T-cell (primary cell): ENCODE results near the gene DRICH1. TPM values are rescaled to one million over a fixed set of nuclear protein-coding genes. Genes with fewer than 3 reads are reported as not detected.
"Not testable (repeated sequence)": the region's sequence is repeated elsewhere in the genome, so short reads cannot be mapped to it uniquely, and the experiment has no call there.

Source experiments
- ATAC-seq, 4 experiments: fragments of 200-7000 bp in 3 of 4; fragments of 150-1000 bp in 1 of 4; cut with Tn5 transposase; replicated peaks in 1 of 4; 1 replicate in 3 of 4; 2 replicates in 1 of 4; pipeline ENCODE4 v1.10.0; 2021; ENCODE audit warnings: moderate library complexity in 3 of 4, mild to moderate bottlenecking in 2 of 4, moderate number of reproducible peaks in 1 of 4
- CTCF ChIA-PET, 2 donors: fragments of 300-600 bp; sonication (Branson Sonifier 250); formaldehyde crosslinking; loops; one replicate each; lab custom pipeline; 2022; ENCODE audit warnings: antibody characterized with exemption in 2 of 2; lab: Charles Lee
- POLR2A ChIA-PET, 2 donors: fragments of 300-600 bp; sonication (Branson Sonifier 250); formaldehyde crosslinking; loops; one replicate each; lab custom pipeline; 2022; ENCODE audit warnings: antibody characterized with exemption in 2 of 2; lab: Charles Lee
- DNase-seq, 35 experiments: peaks; one replicate each; pipeline versions ENCODE4 v3.0.0 to v3.0.0-alpha.2; 2013 to 2023
- H3K27ac ChIP-seq: one replicate; pipeline ENCODE4 v1.5.1; 2013; ENCODE audit warnings: low read length
- H3K27me3 ChIP-seq, 2 experiments: replicated peaks in 1 of 2; 1 replicate in 1 of 2; 2 replicates in 1 of 2; pipeline versions ENCODE4 v1.6.1 to v1.7.0; 2013; ENCODE audit warnings: low read length in 1 of 2, mixed read lengths in 1 of 2; ENCODE audit not compliant: control insufficient read depth in 2 of 2, insufficient read depth in 2 of 2; ENCODE audit errors: extremely low read depth in 1 of 2
- H3K36me3 ChIP-seq, 2 donors: 1 replicate in 1 of 2; 2 replicates in 1 of 2; pipeline versions ENCODE4 v1.6.1 to v1.7.0; 2013; ENCODE audit warnings: low read length in 1 of 2; ENCODE audit not compliant: control insufficient read depth in 2 of 2, insufficient read depth in 1 of 2; ENCODE audit errors: extremely low read depth in 1 of 2
- H3K4me1 ChIP-seq, 2 experiments: 1 replicate in 1 of 2; 2 replicates in 1 of 2; pipeline versions ENCODE4 v1.6.1 to v1.7.0; 2013; ENCODE audit warnings: low read length in 2 of 2, mixed read lengths in 1 of 2; ENCODE audit not compliant: insufficient read depth in 2 of 2, control insufficient read depth in 1 of 2; ENCODE audit errors: extremely low read depth in 1 of 2
- H3K4me3 ChIP-seq, 2 donors: 1 replicate in 1 of 2; 2 replicates in 1 of 2; pipeline versions ENCODE4 v1.5.1 to v1.7.0; 2013; ENCODE audit warnings: mild to moderate bottlenecking in 2 of 2, low read length in 1 of 2, moderate library complexity in 1 of 2; ENCODE audit not compliant: control insufficient read depth in 1 of 2; ENCODE audit errors: extremely low read depth in 1 of 2
- H3K9me3 ChIP-seq: 2 replicates; pipeline ENCODE4 v1.7.0; 2013
- H3K27ac Mint-ChIP-seq, 2 donors: one replicate each; pipeline ENCODE4 v1.8.0; 2020 to 2021; ENCODE audit warnings: mild to moderate bottlenecking in 2 of 2, mixed read lengths in 2 of 2
- H3K27me3 Mint-ChIP-seq, 2 donors: one replicate each; pipeline ENCODE4 v1.8.0; 2021 to 2022; ENCODE audit warnings: mixed read lengths in 2 of 2
- H3K36me3 Mint-ChIP-seq: one replicate; pipeline ENCODE4 v1.8.0; 2021; ENCODE audit warnings: mixed read lengths
- H3K4me1 Mint-ChIP-seq, 3 donors: one replicate each; pipeline ENCODE4 v1.8.0; 2020 to 2022; ENCODE audit warnings: mixed read lengths in 3 of 3, mild to moderate bottlenecking in 1 of 3
- H3K4me3 Mint-ChIP-seq, 3 donors: one replicate each; pipeline ENCODE4 v1.8.0; 2020 to 2022; ENCODE audit warnings: mild to moderate bottlenecking in 3 of 3, mixed read lengths in 3 of 3, moderate library complexity in 3 of 3
- H3K9me3 Mint-ChIP-seq, 3 donors: one replicate each; pipeline ENCODE4 v1.8.0; 2020 to 2022; ENCODE audit warnings: mixed read lengths in 3 of 3
- WGBS: methylation state at CpG from one replicate; pipeline ENCODE4 v1.1.5; 2013; ENCODE audit warnings: missing lambda C conversion rate; ENCODE audit not compliant: insufficient coverage; 5-methylcytosine and 5-hydroxymethylcytosine counted together
- total RNA-seq, 35 experiments: library from RNA in 6 of 35; stranded (reverse) in 6 of 35; fragments of 120-200 nt in 1 of 35; gene quantifications; one replicate each; pipeline versions ENCODE4 v1.2.1 to v1.2.4 and lab custom pipeline; 2013 to 2026

DRICH1 gene, protein sequence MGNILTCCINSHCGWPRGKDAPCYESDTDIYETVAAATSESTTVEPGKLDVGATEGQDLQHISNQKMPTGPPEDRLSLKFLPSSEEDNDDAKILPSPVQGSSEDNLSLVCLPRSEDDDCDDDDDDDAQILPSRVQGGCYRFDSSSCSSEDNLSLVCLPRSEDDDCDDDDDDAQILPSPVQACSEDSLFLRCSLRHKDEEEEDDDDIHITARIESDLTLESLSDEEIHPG
- 1 to 10 TPM in 3 of 5 donors, under 1 TPM in 2; 0.26 to 2.7 (median 1.2) TPM for total RNA-seq
- 1.0 TPM for total RNA-seq (2013)
- total RNA-seq (lab: John Stamatoyannopoulos, UW): 0.08 to 3.3 (median 0.81) reads per million in 29 experiments

DNA sequence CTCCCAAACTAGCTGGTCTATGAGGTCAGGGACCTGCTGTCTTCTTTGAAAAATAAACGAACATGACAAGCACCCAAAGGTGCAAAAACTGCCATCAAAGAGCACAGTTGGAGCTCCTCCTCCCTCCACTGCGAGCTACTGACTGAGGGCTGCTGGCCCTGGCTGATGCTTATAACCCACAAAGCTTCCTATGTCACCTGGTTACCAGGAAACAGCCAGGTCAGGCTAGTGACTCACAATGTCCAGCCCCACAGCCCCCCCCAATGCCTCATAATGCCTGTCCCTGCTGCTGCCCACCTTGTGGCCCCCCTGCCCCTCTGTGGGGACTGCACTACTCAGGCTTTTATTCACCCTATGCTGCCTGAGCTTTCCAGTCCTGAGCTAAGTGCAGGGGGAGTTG lies at the start of gene DRICH1:
Gene DRICH1, minus strand, starts transcription at position 144 of the 400 bp plus-strand sequence. CDS start 298 bp downstream, outside the sequence.
- Histone ChIP-seq H3K27me3 (no peaks in the 10 kb centered on the region), H3K9me3 (no peaks in the 10 kb centered on the region), H3K27ac (no peak within 1 kb of the TSS), H3K4me1 (no peaks in the 10 kb centered on the region), H3K36me3 (no peaks in the 10 kb centered on the region), H3K4me3 (no peak within 1 kb of the TSS)
- DNase-seq (no peak), ATAC-seq (peak in 2 of 4 experiments; percentile 33 to 35)
- Mint-ChIP-seq H3K36me3 (no peaks in the 10 kb centered on the region), H3K4me1 (peaks cover 0 to 5% (median 2%) of the 10 kb centered on the region in 3 donors), H3K4me3 (no peak within 1 kb of the TSS), H3K9me3 (no peaks in the 10 kb centered on the region), H3K27ac (no peak within 1 kb of the TSS), H3K27me3 (no peaks in the 10 kb centered on the region)
- POLR2A ChIA-PET: no interaction called here
- CTCF ChIA-PET: no interaction called here
- 33% methylated on average over 2 of the region's 2 CpGs for WGBS

DNA sequence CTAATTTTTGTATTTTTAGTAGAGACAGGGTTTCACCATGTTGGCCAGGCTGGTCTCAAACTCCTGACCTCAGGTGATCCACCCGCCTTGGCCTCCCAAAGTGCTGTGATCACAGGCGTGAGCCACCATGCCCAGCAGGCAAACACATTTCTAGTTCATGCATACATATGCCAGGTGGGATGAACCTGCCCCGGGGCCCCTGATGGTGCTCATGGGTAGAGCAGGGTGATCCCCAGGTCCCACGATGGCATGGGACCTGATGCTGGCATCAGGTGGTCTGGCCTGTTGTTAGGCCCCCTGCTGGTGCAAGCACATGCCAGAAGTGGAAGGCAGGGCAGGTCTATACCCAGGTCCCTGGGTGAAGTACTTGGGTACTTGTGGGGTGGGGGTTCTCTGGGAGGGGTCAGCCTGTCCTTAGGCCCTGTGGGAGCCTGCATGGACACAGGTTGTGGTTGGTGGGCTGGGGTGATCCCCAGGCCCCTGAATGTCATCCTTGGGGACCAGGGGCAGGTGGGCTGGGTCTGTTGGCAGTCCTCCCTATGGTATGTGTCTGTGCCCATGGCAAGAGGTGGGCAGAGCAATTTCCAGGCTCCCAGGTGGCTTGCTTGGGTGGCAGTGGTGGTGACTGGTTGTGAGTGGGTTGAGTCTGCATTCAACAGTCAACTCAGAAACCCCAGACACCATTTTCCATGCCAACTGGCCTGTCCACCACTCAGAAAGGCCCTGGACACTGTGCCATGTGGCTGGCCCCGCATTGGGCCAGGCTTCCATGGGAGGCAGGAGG lies 49.1 kb upstream of the DRICH1 start:
- Mint-ChIP-seq H3K4me3 (no peak overlapping the region), H3K36me3 (peaks cover 24% of the 10 kb centered on the region)
- POLR2A ChIA-PET: no interaction called here

DNA sequence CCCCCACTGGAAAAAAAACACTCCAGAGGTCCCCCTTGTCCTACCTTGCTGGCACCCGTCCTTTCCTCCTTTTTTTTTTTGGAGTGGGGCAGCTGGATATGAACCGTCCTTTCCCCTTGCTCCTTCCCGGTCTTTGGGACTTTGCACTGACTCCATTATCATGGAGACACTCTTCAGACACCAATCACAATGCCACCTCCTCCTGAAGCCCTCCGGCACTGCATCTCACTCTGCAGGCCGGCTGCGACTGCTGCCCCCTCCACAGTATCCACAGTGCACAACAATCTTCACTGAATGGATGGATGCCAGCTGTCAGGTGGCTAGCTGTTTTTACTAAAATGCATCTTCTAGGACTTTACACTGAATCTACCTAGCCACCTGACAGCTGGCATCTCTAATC lies 46.0 kb upstream of the DRICH1 start:
- WGBS: 92% methylated on average over 2 of the region's 6 CpGs
- no peak overlapping the region for H3K4me3 ChIP-seq
- Mint-ChIP-seq H3K27ac (no peak overlapping the region), H3K9me3 (no peaks in the 10 kb centered on the region), H3K4me1 (peaks cover 12 to 15% (median 14%) of the 10 kb centered on the region in 3 donors), H3K4me3 (no peak overlapping the region), H3K27me3 (no peaks in the 10 kb centered on the region), H3K36me3 (peaks cover 24% of the 10 kb centered on the region)
- ChIA-PET CTCF (interaction anchor here in 1 of 2 donors (0.7 kb wide), 1 partner anchor 34 kb away, joined by 3 read pairs; no protein-coding TSS in a partner anchor), POLR2A (no interaction called here)
- H3K27me3 ChIP-seq: no peaks in the 10 kb centered on the region
- H3K36me3 ChIP-seq: peaks cover 3 to 9% of the 10 kb centered on the region in 2 donors
- H3K9me3 ChIP-seq: no peaks in the 10 kb centered on the region
- DNase-seq: no peak
- H3K4me1 ChIP-seq: peaks cover 0 to 16% of the 10 kb centered on the region in 2 experiments
- ATAC-seq: no peak
- H3K27ac ChIP-seq: no peak overlapping the region

More for the DNA sequence above, 49.1 kb upstream of the DRICH1 start:
- Mint-ChIP-seq H3K9me3 (no peaks in the 10 kb centered on the region), H3K27ac (no peak overlapping the region), H3K27me3 (no peaks in the 10 kb centered on the region), H3K4me1 (peaks cover 8 to 12% (median 12%) of the 10 kb centered on the region in 3 donors)
- no peak for ATAC-seq
- Histone ChIP-seq H3K27me3 (no peaks in the 10 kb centered on the region), H3K27ac (no peak overlapping the region), H3K9me3 (no peaks in the 10 kb centered on the region), H3K36me3 (peaks cover 3 to 9% of the 10 kb centered on the region in 2 donors), H3K4me3 (no peak overlapping the region), H3K4me1 (peaks cover 0 to 4% of the 10 kb centered on the region in 2 experiments)
- CTCF ChIA-PET: no interaction called here
- no peak for DNase-seq
- WGBS: 92% methylated on average over 2 of the region's 5 CpGs

DNA sequence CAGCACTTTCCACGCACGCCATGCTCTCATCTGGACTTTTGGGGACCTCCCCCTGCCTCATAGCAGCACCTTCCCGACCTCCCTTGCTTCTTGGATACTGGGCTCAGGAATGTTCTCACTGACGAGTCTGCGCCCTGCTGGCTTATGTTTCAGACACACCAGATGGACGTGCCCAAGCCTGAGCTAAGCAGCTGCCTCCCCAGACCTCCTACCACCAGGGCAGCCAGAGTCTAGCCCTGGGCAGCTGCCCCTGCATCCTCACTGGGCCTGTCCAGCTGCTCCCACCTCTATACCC lies 45.5 kb upstream of the DRICH1 start:
- no peaks in the 10 kb centered on the region for H3K9me3 Mint-ChIP-seq
- peaks cover 12 to 15% (median 14%) of the 10 kb centered on the region in 3 donors for H3K4me1 Mint-ChIP-seq
- Histone ChIP-seq H3K4me3 (no peak overlapping the region), H3K27ac (no peak overlapping the region), H3K27me3 (no peaks in the 10 kb centered on the region), H3K9me3 (no peaks in the 10 kb centered on the region), H3K4me1 (peaks cover 0 to 18% of the 10 kb centered on the region in 2 experiments), H3K36me3 (peaks cover 3 to 9% of the 10 kb centered on the region in 2 donors)
- POLR2A ChIA-PET: no interaction called here
- H3K27me3 Mint-ChIP-seq: no peaks in the 10 kb centered on the region
- no peak overlapping the region for H3K27ac Mint-ChIP-seq
- ATAC-seq: no peak
- peaks cover 20% of the 10 kb centered on the region for H3K36me3 Mint-ChIP-seq
- peak in 1 of 35 experiments; percentile 14 for DNase-seq
- no peak overlapping the region for H3K4me3 Mint-ChIP-seq
- CTCF ChIA-PET: interaction anchor here in 1 of 2 donors (0.6 kb wide), 1 partner anchor 171 kb away, joined by 4 read pairs; no protein-coding TSS in a partner anchor
- WGBS: 96% methylated on average over 6 of the region's 6 CpGs

DNA sequence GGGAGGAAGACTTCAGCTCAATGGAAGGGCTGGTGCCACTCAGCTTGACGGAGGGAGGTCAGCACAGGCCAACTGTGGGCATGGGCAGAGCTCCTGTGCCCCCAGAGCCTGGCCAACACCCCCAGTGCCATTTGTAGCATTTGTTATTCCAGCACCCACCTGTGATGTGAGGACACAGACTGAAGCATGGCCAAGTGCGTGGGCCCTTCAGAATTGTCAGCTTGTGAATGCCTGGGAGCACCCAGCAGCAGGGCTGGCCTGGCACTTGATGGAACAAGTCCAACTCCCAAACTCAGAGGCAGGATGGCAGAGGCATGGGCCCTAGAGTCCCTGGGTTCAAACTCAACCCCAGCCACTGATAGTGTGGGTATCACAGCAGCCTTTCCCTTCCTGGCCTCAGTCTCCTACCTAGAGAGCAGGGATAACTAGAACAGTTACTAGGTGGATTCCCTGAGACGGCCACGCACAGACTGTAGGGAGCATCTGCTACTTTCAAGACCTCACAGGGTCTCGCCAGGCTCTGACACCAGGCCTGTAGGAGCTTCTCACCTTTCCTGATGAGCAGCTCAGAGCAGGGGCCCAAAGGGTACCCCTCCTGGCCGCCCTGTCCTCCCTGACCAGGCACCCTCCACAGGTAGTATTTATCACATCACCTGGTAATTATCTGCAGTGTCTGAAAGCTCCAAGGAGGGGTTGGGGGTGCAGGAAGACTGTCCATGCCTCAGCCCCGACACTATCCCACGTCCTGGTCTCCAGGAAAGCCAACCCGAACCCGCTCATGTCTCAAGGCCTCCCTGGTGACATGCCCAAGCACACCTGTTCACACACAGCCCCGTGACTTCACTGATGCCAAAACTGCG lies 45.0 kb upstream of the DRICH1 start:
- 100% methylated on average over 11 of the region's 12 CpGs for WGBS
- ATAC-seq, H3K27me3 ChIP-seq, H3K9me3 ChIP-seq, POLR2A ChIA-PET, H3K27ac Mint-ChIP-seq, H3K4me3 Mint-ChIP-seq, H3K27me3 Mint-ChIP-seq, H3K9me3 Mint-ChIP-seq, H3K27ac ChIP-seq, H3K36me3 ChIP-seq, H3K4me3 ChIP-seq: not testable (repeated sequence)
- peaks cover 0 to 18% of the 10 kb centered on the region in 2 experiments for H3K4me1 ChIP-seq
- peak in 1 of 35 experiments; percentile 8 for DNase-seq
- CTCF ChIA-PET: interaction anchor here in 1 of 2 donors (0.6 kb wide), 1 partner anchor 171 kb away, joined by 4 read pairs; no protein-coding TSS in a partner anchor
- H3K36me3 Mint-ChIP-seq: peaks cover 17% of the 10 kb centered on the region
- H3K4me1 Mint-ChIP-seq: peaks cover 12 to 15% (median 15%) of the 10 kb centered on the region in 3 donors
